GM23248 (cell line): ENCODE measurements around the gene POFUT2.

Experiments
- EZH2 ChIP-seq: fragments of 200-600 bp; sonication (generic); IDR thresholded peaks from 2 replicates; pipeline ENCODE4 v1.6.1; 2018; ENCODE audit warnings: antibody characterized with exemption, mild to moderate bottlenecking; ENCODE audit not compliant: insufficient read depth, poor library complexity, severe bottlenecking
- EZH2phosphoT487 ChIP-seq: fragments of 200-600 bp; sonication (generic); IDR thresholded peaks from 2 replicates; pipeline ENCODE4 v1.6.1; 2018; ENCODE audit warnings: antibody characterized with exemption, moderate library complexity, mild to moderate bottlenecking, low read depth; ENCODE audit not compliant: insufficient read depth

DNA sequence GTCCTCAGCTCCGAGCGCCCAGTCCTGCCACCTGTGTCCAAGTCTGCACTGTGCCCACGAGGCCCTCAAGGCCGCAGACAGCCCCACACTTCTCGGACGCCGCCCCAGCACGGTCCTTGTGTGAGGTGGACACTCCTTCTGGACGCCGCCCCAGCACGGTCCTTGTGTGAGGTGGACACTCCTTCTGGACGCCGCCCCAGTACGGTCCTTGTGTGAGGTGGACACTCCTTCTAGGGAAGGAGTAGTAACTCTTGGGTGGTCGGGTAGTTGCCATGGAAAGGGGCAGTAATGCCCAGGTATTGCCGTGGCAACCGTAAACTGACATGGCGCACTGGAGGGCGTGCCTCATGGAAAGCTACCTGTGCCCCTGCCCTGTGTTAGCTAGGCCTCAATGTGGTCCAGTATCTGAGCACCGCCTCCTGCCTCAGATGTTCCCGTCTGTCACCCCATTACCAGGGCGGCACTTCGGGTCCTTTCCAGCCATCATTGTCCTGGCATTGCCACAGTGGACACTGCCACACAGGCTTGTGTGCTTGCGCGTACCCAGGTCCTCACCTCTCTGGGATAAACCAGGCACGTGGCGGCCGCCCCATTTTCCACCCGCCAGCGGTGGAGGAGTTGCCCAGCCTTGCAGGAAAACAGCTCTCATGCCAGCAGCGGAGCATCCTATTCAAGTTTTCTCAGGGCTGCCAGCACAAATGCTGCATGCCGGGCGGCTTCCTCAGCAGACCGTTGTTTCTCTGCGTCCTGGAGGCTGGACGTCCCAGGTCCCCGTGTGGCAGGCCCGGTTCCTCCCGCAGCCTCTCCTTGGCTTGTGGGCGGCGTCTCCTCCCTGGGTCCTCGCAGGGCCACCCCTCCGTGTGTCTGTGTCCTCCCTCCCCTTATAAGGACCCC is 40.8 kb upstream of the POFUT2 start:
- TF ChIP-seq EZH2, result no peak
- no peak for TF ChIP-seq EZH2phosphoT487
